Measurements from ENCODE around the gene FGD4.

GRCh38 chr12:32598688-32599087, 199.3 kb downstream of the FGD4 start:
- TF ChIP-seq CTCF (IDR thresholded peaks at IDR 0.05) (no peak), POLR2A (IDR thresholded peaks at IDR 0.05) (no peak)
